Inflammatory macrophage (primary cell): Measurements from ENCODE around the gene KCNQ1.

ENCODE experiments used
- DNase-seq, 2 donors: peaks; one replicate each; pipeline ENCODE4 v3.0.0-alpha.2; 2020 to 2022

The KCNQ1 gene

DNA sequence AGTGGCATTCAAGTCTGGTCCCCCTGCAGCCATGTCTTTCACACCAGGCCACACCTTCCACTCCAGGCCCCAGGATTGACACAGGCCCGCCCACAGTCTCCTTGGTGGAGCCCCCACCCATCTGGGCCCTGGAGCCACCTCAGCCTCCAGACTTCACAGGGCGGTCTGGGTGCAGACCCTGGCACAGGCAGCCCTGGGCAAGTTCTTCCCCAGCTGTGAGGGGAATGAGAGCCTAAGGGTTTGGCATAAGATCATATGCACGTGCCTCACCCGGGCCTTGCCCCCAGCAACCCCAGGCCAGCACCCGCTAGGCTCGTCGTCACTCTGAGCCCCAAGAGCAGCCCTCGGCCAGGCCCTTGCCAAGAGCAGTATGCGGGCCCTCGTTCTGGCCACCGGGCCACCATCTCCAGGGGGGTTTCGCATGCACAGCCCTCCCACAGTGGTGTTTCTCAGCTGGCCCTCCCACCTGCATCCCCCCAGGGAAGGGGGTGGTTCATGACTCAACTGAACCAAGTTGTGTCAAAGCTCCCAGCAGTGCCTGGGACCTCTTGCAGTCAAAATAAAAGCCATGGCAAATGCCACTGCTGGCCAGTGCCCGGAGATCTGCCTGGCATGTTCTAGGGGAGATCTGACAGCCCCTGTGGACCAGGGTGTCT is 325.4 kb downstream of the KCNQ1 start:
- no peak for DNase-seq

DNA sequence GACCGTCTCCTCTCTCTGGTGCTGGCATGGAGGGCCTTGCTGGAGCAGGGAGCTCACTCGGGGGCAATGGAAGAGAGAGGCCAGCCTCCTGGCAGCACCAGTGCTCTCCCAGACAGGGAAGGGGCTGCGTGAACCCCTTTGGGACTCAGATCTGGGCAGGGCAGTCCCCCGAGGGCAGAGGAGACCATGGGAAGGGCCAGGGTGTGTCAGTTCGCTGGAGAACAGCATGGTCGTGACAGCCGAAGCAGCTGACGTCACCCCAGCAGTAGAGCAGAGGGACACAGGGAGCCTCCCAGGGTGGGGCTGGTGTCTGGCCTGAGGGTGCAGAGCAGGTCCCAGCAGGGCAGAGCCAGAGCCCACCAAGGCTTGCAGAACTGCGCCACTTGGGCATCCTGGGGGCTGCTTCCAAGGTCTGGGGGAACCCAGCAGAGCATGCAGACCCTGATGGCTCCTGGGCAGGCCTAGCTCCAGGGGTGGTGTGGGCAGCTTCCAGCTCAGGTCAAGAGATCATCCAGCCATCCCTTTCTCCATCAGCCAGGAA is 326.0 kb downstream of the KCNQ1 start:
- DNase-seq = no peak

GRCh38 chr11:2771758-2772466 is 327.1 kb downstream of the KCNQ1 start:
- no peak for DNase-seq

DNA sequence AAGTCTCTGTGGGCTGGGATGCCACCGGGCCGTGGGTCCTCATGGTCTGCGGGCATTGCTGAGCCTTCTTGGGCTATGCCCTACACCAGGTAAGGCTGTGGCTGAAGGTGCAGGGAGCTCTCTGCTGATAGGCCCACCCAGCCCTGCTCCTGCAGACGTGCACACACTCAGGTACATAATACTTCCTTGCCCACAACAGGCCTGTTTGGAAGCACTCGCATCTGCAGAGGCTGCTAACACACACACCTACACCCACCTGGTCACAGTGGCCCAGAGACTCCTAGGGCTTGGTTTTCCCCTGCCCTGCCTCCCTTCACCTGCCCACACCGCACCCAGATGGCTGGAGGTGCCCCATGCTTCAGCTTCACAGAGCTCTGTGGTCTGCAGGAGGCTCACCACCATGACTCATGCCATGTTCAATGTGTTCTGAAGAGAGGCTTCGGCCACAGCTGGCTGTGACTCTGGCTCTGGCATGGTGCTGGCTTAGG is 327.8 kb downstream of the KCNQ1 start:
- DNase-seq = no peak

- DNase-seq = no peak
Measured at GRCh38 chr11:2774173-2775082, 329.6 kb downstream of the KCNQ1 start.

DNA sequence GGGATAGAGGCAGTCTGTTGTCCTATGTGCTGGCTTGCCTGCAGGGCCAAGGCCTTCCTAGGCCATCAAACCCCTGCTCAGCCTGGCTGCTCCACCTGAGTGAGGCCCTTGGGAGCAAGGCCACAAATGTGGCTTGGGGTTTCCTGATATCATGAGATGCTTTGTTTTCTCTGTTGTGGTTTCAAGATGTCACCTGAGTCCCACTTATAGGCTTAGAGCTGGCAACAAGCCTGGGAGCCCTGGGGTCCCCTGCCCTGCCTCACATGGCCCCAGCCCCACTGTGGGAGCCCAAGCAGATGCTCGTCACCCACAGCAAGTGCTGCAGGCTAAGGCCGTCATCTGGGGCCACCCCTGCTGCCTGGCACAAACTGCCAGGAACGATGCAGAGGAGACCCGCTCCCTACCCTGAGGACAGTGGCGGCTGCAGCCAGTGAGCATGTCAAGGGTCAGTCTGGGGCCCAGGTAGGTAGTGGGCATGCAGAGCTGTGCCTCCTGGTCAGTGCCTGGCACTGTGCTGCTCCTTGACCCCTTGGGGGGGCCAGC is 330.3 kb downstream of the KCNQ1 start:
- DNase-seq = no peak

GRCh38 chr11:2775626-2776350 is 331.0 kb downstream of the KCNQ1 start:
- DNase-seq = no peak

DNA sequence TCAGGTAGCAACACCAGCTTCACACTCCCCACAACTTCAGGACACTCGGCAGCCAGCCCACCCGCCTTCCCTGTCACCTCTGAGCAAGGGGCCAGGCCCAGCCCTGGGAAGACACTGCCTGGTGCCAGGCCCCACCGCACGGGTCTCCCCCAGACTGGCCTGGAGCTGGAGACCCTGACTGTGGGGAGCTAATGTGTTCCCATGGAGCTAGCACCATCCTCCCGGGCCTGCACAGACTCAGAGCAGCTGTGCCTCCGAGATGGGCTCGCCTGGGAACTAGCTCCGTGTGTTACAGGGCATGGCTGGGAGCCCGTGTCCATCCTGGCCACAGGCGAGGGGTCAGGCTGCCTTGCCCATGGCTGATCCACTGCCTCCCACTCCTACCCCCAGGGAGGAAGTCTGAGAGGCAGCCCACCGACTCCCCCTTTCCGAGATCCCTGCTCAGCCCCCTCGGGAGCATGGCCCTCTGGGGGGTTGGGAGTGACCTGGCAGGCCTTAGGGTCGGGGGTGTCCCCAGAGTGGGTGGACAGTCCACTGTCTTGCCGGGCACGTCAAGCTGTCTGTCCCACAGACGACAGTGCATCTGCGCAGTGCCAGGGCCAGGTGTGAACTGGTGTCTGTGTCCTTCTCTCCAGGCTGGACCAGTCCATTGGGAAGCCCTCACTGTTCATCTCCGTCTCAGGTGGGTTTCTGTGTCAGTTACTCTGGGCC is 331.7 kb downstream of the KCNQ1 start:
- DNase-seq = no peak

DNA sequence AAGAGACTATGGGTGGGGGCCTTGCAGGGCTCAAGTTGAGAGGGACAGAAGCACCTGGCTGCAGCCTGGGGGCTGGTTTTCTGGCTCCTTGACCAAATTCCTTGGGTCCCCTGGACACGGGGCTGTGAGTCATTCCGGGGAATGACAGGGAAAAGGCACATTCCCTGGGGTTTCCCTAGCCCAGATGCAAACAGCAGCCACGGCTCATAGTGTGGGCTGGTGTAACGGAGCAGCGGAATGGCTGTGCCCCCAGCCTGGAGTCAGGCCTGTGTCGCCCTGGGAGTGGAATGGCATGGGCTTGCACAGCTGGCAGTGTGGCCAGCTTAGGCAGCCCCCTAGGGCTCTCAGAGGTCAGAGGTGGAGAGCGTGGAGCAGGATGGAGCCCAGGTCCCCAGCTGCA is 332.6 kb downstream of the KCNQ1 start:
- DNase-seq = no peak

DNA sequence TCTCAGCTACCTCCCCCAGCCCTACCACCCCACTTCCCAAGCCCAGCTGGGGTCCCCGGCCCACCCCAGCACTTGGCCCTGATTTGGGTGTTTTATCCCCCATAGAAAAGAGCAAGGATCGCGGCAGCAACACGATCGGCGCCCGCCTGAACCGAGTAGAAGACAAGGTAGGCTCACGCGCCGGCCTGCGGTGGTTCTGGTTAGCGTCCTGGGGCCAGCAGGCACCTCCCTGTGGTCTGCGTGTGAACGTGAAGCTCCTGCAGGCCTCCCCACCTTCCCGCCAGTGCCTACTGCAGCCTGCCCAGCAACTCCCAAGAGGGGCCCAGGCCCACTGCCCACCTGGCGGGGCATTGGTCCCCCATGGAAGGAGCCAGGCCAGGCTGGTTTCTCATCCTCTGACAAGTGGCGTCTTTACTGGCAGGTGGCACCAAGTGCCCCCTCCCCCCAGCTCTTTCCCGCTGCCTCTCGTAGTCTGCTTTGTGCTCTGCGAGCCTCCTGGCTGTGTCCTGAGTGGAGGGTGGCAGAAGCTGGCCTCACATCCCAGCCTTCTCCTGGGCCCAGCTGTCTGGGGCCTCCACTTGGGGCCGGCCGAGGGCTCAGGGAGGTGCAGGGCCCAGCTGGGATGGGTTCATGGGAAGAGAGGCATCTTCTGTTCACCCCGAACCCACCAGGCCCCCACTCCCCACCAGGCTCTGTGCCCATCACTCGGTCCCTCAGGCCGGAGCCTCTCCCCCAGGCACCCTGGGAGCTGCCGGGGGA is 333.2 kb downstream of the KCNQ1 start:
- DNase-seq = no peak

GRCh38 chr11:2778630-2779498 is 334.1 kb downstream of the KCNQ1 start:
- DNase-seq = peak in 1 of 2 donors; percentile 8

DNA sequence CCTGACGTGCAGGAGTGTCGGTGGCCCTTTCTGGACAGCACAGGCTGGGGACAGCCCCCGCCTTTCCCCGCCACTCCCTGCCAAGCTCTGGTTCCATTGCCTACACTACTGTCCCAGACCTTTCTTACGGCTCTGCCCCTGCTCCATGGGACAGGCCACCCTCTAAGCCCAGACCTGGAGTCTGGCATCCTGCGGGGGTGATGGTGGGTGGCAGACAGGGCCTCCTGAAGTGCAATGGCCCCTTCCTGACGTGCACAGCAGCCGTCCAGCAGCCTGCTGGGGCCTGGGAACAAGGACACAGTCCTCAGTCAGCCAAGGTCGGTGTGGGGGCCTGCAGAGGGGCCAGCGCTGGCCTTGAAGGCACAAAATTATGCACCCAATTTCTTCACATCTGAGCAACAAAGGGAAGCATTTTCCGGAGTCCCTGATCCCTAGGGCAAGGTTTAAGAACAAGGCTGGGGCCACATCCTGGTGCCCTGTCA is 334.7 kb downstream of the KCNQ1 start:
- no peak for DNase-seq

DNA sequence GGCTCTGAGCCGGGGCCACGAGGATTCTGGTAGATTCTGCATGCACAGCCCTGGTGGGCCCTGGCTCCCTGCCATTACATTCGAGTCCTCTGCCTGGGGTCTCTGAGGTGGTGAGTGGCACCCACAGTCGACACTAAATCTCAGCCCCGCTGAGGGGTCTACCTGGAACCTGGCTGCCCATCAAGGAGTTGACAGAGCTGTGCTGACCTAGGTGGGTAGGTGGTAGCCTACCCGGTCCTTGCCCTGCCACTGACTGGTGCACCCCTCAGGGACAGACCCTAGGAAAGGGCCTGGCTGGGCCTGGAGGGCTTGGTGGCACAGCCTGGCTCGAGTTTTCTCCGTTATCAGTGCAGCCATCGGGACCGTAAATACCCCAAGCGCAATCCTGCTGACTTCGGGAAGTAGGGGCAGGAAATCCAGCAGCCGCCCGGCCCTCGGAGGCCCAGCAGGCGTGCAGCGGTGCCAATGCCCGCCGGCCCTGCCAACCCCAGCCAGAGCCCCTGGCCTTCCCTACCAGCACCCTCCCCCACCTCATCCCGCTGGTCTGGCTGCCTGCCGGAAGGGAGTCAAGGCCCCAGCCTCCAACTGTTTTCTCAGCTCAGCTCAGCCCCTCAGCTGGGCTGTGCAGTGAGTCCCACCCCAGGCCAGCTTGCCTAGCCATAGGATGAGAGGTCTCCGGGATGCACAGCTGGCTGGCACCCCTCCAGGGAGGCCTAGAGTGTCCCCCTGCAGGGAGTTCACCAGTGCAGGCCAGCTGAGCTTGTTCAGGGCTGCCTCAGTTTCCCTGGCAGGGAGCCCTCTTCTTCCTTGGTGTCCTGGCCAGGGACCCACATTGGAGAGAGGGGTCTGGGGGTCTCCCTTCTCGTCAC is 335.4 kb downstream of the KCNQ1 start:
- no peak for DNase-seq

- no peak for DNase-seq
Measured at GRCh38 chr11:2780850-2781407, 336.1 kb downstream of the KCNQ1 start.

DNA sequence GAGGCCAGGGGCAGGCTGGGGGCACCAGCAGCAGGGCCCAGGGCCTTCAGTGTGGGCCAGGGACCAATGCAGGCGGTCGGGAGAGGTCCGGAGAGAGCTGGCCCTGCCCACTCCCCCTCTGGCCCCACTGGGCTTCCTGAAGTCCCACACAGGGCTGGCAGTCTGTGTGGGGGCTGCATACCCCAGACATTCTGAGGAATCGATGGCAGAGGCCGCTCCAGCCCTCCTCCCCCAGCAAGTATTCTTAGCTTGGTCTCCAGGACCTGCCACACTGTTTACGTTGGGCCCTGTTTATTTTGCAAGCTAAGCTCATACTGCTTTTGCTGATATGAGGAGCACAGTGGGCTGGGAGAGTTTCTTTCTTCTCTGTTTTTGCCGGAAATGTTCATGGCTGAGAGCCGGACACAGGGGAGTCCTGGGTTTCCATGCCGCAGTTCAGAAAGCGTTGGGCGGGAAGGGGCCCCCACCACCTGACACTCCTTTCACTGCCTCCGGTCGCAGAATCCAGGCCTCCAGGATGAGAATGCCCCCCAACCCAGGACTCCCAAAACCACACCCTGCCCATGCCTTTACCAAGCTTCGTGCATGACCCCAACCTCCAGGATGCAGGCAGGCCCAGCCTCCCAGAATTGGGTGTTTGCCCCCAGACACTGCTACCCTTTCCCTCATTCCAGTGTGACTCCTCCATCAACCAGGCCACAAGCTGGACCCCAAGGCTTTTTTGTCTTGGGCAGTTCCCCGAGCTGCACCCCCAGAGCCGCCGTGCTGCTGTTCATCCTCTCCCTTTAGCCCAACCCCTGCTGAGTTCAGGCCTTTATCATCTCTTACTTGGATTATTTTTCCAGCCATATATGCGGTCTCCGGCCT is 336.8 kb downstream of the KCNQ1 start:
- DNase-seq = no peak

GRCh38 chr11:2782769-2783168 is 338.0 kb downstream of the KCNQ1 start:
- DNase-seq = no peak

- peak; percentile 23 to 28 for DNase-seq
Measured at GRCh38 chr11:2783536-2784082, 338.8 kb downstream of the KCNQ1 start.
